GM23338 (cell line): Measurements from ENCODE around the gene TNNI2.

Source experiments
- CTCF ChIP-seq, 2 experiments: fragments of 200-600 bp in 1 of 2; sonication (generic) in 1 of 2; conservative IDR thresholded peaks; 2 replicates each; pipeline versions ENCODE4 v1.5.1 to v1.6.1; 2016 to 2017; ENCODE audit warnings: antibody characterized with exemption in 2 of 2, low read depth in 2 of 2, mild to moderate bottlenecking in 2 of 2, moderate library complexity in 1 of 2
- JUNB ChIP-seq: IDR thresholded peaks from one replicate; pipeline ENCODE4 v1.6.1; 2016; ENCODE audit warnings: antibody characterized with exemption; ENCODE audit not compliant: unreplicated experiment
- REST ChIP-seq: IDR thresholded peaks from one replicate; pipeline ENCODE4 v1.6.1; 2018; ENCODE audit warnings: antibody characterized with exemption; ENCODE audit not compliant: unreplicated experiment

GRCh38 chr11:1864831-1865665, 26.3 kb downstream of the TNNI2 start:
- TF ChIP-seq CTCF (conservative IDR thresholded peaks at IDR 0.05; ENCODE audit: low read depth in 2 of 2): no peak
- TF ChIP-seq JUNB: no peak
- no peak for TF ChIP-seq REST
